ENCODE measurements around the gene ASIC3.

Gene ASIC3

DNA sequence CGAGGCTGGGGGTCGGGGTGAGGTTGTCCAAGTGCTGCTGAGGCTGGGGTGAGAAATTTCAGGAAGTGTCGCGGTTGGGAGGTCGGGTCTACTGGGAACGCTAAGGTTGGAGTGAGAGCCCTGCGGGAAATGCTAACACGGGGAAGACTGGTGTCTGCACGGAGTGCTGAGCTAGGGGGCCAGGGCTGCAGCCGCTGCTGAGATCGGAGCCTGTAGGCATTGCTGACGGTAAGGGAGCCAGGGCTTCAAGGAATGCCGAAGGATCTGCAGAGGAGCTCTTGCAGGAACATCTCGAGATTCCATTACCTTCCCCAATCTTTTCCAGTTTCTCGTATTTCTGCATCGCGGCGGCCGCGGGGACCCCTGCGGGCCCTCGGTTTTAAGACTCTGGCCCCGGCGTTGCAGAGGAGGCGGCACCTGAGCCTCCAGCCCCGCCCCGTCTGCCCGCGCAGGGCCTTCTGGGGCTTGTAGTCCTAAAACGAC, 9.2 kb downstream of the ASIC3 start, which contains the start of gene CDK5:
Gene CDK5, minus strand, starts transcription at position 392 of the 483 bp plus-strand sequence. Its CDS starts 49 bp downstream, at position 343.
- H3K4me3 ChIP-seq (ENCODE audit: low read depth, low read length) = peak within 1 kb of the TSS; percentile 90
- no peak for DNase-seq (ENCODE audit: low read depth)
- TF ChIP-seq, protein P1, sequence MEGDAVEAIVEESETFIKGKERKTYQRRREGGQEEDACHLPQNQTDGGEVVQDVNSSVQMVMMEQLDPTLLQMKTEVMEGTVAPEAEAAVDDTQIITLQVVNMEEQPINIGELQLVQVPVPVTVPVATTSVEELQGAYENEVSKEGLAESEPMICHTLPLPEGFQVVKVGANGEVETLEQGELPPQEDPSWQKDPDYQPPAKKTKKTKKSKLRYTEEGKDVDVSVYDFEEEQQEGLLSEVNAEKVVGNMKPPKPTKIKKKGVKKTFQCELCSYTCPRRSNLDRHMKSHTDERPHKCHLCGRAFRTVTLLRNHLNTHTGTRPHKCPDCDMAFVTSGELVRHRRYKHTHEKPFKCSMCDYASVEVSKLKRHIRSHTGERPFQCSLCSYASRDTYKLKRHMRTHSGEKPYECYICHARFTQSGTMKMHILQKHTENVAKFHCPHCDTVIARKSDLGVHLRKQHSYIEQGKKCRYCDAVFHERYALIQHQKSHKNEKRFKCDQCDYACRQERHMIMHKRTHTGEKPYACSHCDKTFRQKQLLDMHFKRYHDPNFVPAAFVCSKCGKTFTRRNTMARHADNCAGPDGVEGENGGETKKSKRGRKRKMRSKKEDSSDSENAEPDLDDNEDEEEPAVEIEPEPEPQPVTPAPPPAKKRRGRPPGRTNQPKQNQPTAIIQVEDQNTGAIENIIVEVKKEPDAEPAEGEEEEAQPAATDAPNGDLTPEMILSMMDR (IDR thresholded peaks at IDR 0.05; ENCODE audit: control insufficient read depth, extremely low read depth, insufficient read depth) = no peak

GRCh38 chr7:151057989-151058780, 9.9 kb downstream of the ASIC3 start:
- H3K4me3 ChIP-seq (ENCODE audit: low read depth, low read length) = peak overlapping the region; percentile 90
- TF ChIP-seq, protein P1 (IDR thresholded peaks at IDR 0.05; ENCODE audit: control insufficient read depth, extremely low read depth, insufficient read depth) = no peak
- peak; percentile 100 for DNase-seq (ENCODE audit: low read depth)

DNA sequence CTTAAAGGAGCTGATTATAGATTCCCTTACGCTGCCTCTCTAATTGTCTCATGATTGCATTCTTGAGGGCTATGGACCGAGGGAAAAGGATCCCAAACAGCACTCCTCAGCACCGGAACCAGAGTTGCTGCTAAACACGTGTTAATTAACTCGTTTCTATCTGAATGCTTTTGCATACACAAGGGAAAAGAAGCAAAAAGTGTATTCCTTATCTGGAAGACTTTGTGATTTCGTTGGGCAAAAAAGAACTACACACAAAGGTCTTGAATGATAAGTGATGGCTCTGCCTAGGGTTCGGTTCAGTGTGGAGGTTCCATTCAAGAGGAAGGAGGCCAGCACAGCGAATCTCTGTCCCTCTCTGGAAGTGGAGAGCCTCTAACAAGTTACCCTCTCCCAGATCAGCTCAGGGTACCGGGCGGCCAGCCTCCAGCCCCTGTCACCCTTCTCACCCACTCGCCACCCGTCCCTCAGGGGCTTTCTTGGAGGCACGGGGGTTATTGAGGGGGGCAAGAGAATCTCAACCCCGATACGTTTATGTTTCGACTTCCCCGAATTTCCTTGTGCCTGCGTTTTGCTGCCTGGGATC, 10.5 kb downstream of the ASIC3 start:
- no peak for DNase-seq (ENCODE audit: low read depth)
- TF ChIP-seq, protein P1 (IDR thresholded peaks at IDR 0.05; ENCODE audit: control insufficient read depth, extremely low read depth, insufficient read depth) = no peak
- peak overlapping the region; percentile 90 for H3K4me3 ChIP-seq (ENCODE audit: low read depth, low read length)

GRCh38 chr7:151059367-151060112, 11.2 kb downstream of the ASIC3 start, which contains the start of gene SLC4A2:
TSS of gene SLC4A2 (plus strand) at chr7:151059589. CDS start at chr7:151061988, 2,399 bp downstream.
- H3K4me3 ChIP-seq (ENCODE audit: low read depth, low read length) = peak within 1 kb of the TSS; percentile 90
- no peak for DNase-seq (ENCODE audit: low read depth)
- TF ChIP-seq, protein P1 (IDR thresholded peaks at IDR 0.05; ENCODE audit: control insufficient read depth, extremely low read depth, insufficient read depth) = peak; percentile 29; the same call in 1 of the 2 replicates

DNA sequence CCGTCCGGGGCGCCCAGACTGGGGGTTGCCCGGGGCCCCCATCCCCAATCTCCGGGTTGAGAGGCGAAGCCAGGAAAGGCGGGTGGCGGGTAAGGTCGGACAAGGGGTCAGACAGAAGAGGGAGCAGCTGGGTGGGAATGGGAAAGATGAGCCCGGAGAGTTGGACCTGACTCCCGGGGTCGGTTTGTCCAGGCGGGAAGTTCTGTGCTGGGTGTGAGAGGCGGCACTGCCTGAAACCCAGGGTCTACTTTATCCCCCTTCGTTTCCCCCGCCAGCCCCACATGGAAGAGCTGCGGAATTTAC, 11.7 kb downstream of the ASIC3 start:
- peak overlapping the region; percentile 90 for H3K4me3 ChIP-seq (ENCODE audit: low read depth, low read length)
- TF ChIP-seq, protein P1 (IDR thresholded peaks at IDR 0.05; ENCODE audit: control insufficient read depth, extremely low read depth, insufficient read depth) = no peak
- no peak for DNase-seq (ENCODE audit: low read depth)

- DNase-seq (ENCODE audit: low read depth) = no peak
Measured at GRCh38 chr7:151060416-151061212, 12.3 kb downstream of the ASIC3 start.

More at GRCh38 chr7:151060416-151061212, 12.3 kb downstream of the ASIC3 start:
- peak overlapping the region; percentile 90 for H3K4me3 ChIP-seq (ENCODE audit: low read depth, low read length)
- TF ChIP-seq, protein P1 (IDR thresholded peaks at IDR 0.05; ENCODE audit: control insufficient read depth, extremely low read depth, insufficient read depth) = no peak
